ENCODE results near the gene RUBCNL. TPM values are rescaled to one million over a fixed set of nuclear protein-coding genes. Genes with fewer than 3 reads are reported as not detected.

Gene RUBCNL
- total RNA-seq, 4 donors from 2014 or later: 1.5 to 6.8 (median 2.9) TPM

GRCh38 chr13:46303742-46304385, 83.2 kb downstream of the RUBCNL start:
- H3K27ac ChIP-seq: no peak overlapping the region
- TF ChIP-seq, protein P1, sequence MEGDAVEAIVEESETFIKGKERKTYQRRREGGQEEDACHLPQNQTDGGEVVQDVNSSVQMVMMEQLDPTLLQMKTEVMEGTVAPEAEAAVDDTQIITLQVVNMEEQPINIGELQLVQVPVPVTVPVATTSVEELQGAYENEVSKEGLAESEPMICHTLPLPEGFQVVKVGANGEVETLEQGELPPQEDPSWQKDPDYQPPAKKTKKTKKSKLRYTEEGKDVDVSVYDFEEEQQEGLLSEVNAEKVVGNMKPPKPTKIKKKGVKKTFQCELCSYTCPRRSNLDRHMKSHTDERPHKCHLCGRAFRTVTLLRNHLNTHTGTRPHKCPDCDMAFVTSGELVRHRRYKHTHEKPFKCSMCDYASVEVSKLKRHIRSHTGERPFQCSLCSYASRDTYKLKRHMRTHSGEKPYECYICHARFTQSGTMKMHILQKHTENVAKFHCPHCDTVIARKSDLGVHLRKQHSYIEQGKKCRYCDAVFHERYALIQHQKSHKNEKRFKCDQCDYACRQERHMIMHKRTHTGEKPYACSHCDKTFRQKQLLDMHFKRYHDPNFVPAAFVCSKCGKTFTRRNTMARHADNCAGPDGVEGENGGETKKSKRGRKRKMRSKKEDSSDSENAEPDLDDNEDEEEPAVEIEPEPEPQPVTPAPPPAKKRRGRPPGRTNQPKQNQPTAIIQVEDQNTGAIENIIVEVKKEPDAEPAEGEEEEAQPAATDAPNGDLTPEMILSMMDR (IDR thresholded peaks at IDR 0.05): no peak
- TF ChIP-seq EP300 (IDR thresholded peaks at IDR 0.05) (no peak), POLR2AphosphoS5 (IDR thresholded peaks at IDR 0.05) (no peak), POLR2A (IDR thresholded peaks at IDR 0.05) (no peak)
- no peaks in the 10 kb centered on the region for H3K27me3 ChIP-seq
- peaks cover 0 to 18% (median 0%) of the 10 kb centered on the region in 3 donors for H3K9me3 ChIP-seq
- ATAC-seq: no peak
- H3K4me1 ChIP-seq: no peaks in the 10 kb centered on the region
- 53 to 86% methylated on average over 2 to 7 of the region's 7 CpGs for WGBS, 2 donors (ENCODE audit: low coverage in 1 of 2)
- no peaks in the 10 kb centered on the region for H3K36me3 ChIP-seq
- H3K4me3 ChIP-seq: no peak overlapping the region

DNA sequence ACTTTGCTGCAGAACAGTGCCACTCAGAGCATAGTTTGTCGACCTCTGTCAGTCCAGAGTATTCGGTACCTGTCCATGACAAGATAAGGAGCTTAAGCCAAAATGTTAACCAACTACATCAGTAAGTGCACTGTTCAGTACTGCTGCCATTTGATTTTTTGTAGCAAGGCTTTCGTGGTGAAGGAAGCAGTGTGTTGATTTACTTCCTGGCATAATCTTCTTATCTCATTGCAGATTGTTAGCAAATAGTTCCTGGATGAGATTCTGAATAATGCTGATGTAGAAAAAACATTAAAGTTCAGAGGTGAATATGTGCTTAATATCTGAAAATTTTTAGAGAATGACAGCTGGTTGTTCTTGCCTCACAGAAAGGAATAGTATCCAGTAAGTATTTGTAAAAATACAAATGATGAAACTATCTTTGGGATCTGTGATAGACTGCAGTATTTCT, 89.7 kb downstream of the RUBCNL start:
- 44 to 70% methylated on average over 1 to 3 of the region's 3 CpGs for WGBS, 2 donors (ENCODE audit: low coverage in 1 of 2)
- ATAC-seq: no peak
- no peaks in the 10 kb centered on the region for H3K36me3 ChIP-seq
- no peak for TF ChIP-seq POLR2AphosphoS5 (IDR thresholded peaks at IDR 0.05)
- TF ChIP-seq, protein P1 (IDR thresholded peaks at IDR 0.05): no peak
- TF ChIP-seq EP300 (IDR thresholded peaks at IDR 0.05): no peak
- TF ChIP-seq POLR2A (IDR thresholded peaks at IDR 0.05): no peak
- H3K27ac ChIP-seq: no peak overlapping the region
- H3K9me3 ChIP-seq: peaks cover 0 to 12% (median 0%) of the 10 kb centered on the region in 3 donors
- H3K27me3 ChIP-seq: no peaks in the 10 kb centered on the region
- no peaks in the 10 kb centered on the region for H3K4me1 ChIP-seq
- no peak overlapping the region for H3K4me3 ChIP-seq

GRCh38 chr13:46296921-46297320, 90.1 kb downstream of the RUBCNL start:
- WGBS, 2 donors (ENCODE audit: low coverage in 1 of 2): 55 to 75% methylated on average over 2 to 3 of the region's 3 CpGs
- Histone ChIP-seq H3K36me3 (no peaks in the 10 kb centered on the region), H3K4me3 (no peak overlapping the region), H3K9me3 (peaks cover 0 to 7% (median 0%) of the 10 kb centered on the region in 3 donors), H3K27me3 (no peaks in the 10 kb centered on the region), H3K4me1 (no peaks in the 10 kb centered on the region), H3K27ac (no peak overlapping the region)
- TF ChIP-seq POLR2AphosphoS5 (IDR thresholded peaks at IDR 0.05) (no peak), EP300 (IDR thresholded peaks at IDR 0.05) (no peak), POLR2A (IDR thresholded peaks at IDR 0.05) (no peak)
- TF ChIP-seq, protein P1 (IDR thresholded peaks at IDR 0.05): no peak
- no peak for ATAC-seq

GRCh38 chr13:46296115-46296822, 90.8 kb downstream of the RUBCNL start:
- no peaks in the 10 kb centered on the region for H3K4me1 ChIP-seq
- H3K27ac ChIP-seq: peak overlapping the region in 2 of 4 donors; percentile 26 to 42
- H3K27me3 ChIP-seq: no peaks in the 10 kb centered on the region
- no peaks in the 10 kb centered on the region for H3K36me3 ChIP-seq
- peaks cover 0 to under 1% (median 0%) of the 10 kb centered on the region in 3 donors for H3K9me3 ChIP-seq
- H3K4me3 ChIP-seq: no peak overlapping the region
- WGBS, 2 donors (ENCODE audit: low coverage in 1 of 2): 53 to 59% methylated on average over 2 to 3 of the region's 3 CpGs
- no peak for TF ChIP-seq EP300 (IDR thresholded peaks at IDR 0.05)
- TF ChIP-seq POLR2A (IDR thresholded peaks at IDR 0.05): no peak
- no peak for TF ChIP-seq POLR2AphosphoS5 (IDR thresholded peaks at IDR 0.05)
- TF ChIP-seq, protein P1 (IDR thresholded peaks at IDR 0.05): no peak
- peak; percentile 72 for ATAC-seq

All from gastroesophageal sphincter (tissue), 4 donors.